Measurements from ENCODE around the gene CHRNG.

Gene CHRNG

DNA sequence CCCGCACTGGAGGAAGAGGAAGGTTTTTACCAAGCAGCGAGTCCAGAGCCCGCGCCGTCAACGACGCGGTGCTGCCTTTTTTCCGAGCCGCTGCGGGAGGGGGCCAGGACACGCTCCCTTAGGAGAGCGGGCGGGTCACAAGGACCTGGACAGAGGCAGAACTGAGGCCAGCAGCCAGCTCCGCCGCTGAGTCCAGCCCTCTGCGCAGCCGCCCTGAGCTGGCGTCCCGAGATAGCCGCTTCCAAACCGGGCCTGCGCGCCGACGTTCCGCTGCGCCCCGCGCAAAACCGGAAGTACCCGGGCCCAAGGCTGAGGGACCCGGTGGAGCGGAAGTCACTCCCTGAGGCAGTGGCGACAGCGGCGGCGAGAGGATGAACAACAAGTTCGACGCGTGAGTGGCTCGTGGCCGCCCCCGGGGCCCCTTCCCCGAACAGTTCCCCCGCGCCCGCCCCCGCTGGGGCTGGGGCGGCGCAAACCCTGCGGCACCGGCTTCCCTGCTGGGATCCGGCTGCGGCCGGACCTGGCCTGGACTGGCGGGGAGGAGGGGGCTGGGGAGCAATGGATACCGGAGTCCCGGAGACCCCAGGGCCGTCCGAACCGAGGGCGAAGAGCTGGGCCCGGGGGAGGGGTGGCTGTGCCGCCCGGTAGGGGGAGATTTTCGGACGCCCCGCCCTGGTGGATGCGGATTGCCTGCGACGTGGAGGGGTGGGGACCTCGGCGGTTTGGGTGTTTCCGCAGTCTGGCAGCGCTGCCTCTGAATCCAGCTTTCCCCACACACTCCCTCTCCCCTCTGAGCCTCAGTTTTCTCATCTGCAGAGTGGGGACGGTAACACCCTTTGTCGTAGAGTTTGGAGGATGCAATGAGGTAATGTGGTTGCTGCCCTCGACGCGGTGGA, 11.1 kb downstream of the CHRNG start, which contains the start of the genes EIF4E2 and TIGD1:
Gene EIF4E2, plus strand, starts transcription at position 336 of the 896 bp plus-strand sequence. Its CDS starts 36 bp downstream, at position 372.
Gene TIGD1, minus strand, starts transcription at position 204 of the 896 bp plus-strand sequence. CDS start 675 bp downstream, outside the sequence.
- H2BK120ac ChIP-seq (ENCODE audit: low read depth, low read length) = peak within 1 kb of the TSS; percentile 96
- H3K27me3 ChIP-seq (ENCODE audit: control insufficient read depth in 1 of 2, insufficient read depth in 1 of 2, low read length in 2 of 2) = no peaks in the 10 kb centered on the region
- H3K18ac ChIP-seq (ENCODE audit: low read depth in 1 of 2, low read length in 2 of 2) = peak within 1 kb of the TSS; percentile 93 to 97
- no peak within 1 kb of the TSS for H2AK5ac ChIP-seq (ENCODE audit: low read length, severe bottlenecking)
- peak within 1 kb of the TSS; percentile 88 for H2BK15ac ChIP-seq (ENCODE audit: low read depth, poor library complexity, severe bottlenecking)
- H4K91ac ChIP-seq (ENCODE audit: low read length) = peak within 1 kb of the TSS; percentile 91
- peak within 1 kb of the TSS; percentile 89 for H4K8ac ChIP-seq (ENCODE audit: low read length)
- peak within 1 kb of the TSS; percentile 99 for H3K9ac ChIP-seq (ENCODE audit: low read length)
- peaks cover 3% of the 10 kb centered on the region for H3K9me3 ChIP-seq (ENCODE audit: control insufficient read depth, low read length)
- H3K4me3 ChIP-seq (ENCODE audit: insufficient read depth in 1 of 2, low read depth in 1 of 2, low read length in 2 of 2) = peak within 1 kb of the TSS; percentile 88 to 98
- peaks cover 13 to 44% of the 10 kb centered on the region in 2 experiments for H3K36me3 ChIP-seq (ENCODE audit: control insufficient read depth in 1 of 2, insufficient read depth in 2 of 2, low read depth in 1 of 2, low read length in 2 of 2)
- peak within 1 kb of the TSS; percentile 80 to 89 for H3K4ac ChIP-seq (ENCODE audit: low read depth in 1 of 2, low read length in 2 of 2)
- peak within 1 kb of the TSS; percentile 83 for H2AFZ ChIP-seq (ENCODE audit: low read depth, low read length)
- no peak within 1 kb of the TSS for H2BK12ac ChIP-seq (ENCODE audit: low read length in 2 of 2)
- WGBS = 0% methylated on average over 53 of the region's 81 CpGs
- H3K4me1 ChIP-seq (ENCODE audit: control insufficient read depth, insufficient read depth, low read depth, low read length) = peaks cover 4% of the 10 kb centered on the region
- peak within 1 kb of the TSS in 1 of 2 experiments; percentile 79 for H3K23ac ChIP-seq (ENCODE audit: low read length in 2 of 2)
- H3K4me2 ChIP-seq (ENCODE audit: low read length, poor library complexity, severe bottlenecking) = peak within 1 kb of the TSS; percentile 67
- H2BK5ac ChIP-seq (ENCODE audit: low read depth, low read length, poor library complexity, severe bottlenecking) = peak within 1 kb of the TSS; percentile 90
- DNase-seq = peak; percentile 96
- peaks cover 25% of the 10 kb centered on the region for H3K79me1 ChIP-seq (replicated peaks; ENCODE audit: low read length, poor library complexity, severe bottlenecking)
- H3K27ac ChIP-seq (ENCODE audit: low read length, poor library complexity, severe bottlenecking) = peak within 1 kb of the TSS; percentile 86
- H3K14ac ChIP-seq (ENCODE audit: low read length in 2 of 2) = peak within 1 kb of the TSS in 1 of 2 experiments; percentile 92

DNA sequence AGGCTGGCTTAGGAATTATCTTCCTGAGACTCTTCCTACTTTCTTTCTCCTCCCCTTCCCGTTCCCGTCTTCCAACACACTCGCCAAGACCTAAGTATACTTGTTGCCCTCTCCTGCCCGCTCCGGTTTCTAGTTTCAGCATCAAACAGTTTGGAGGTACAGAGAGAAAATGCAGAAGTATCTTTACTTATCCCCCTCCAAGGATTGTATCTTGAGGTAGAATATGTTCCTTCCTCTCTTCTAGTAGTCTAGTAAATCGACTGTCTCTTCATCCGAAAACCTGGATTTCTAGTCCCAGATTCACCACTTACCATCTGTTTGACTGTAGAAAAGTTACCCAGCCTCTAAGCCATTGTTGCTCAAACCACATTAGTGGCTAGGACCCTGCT, 11.8 kb downstream of the CHRNG start:
- Histone ChIP-seq H3K4me1 (ENCODE audit: control insufficient read depth, insufficient read depth, low read depth, low read length) (peaks cover 4% of the 10 kb centered on the region), H3K79me1 (replicated peaks; ENCODE audit: low read length, poor library complexity, severe bottlenecking) (peaks cover 21% of the 10 kb centered on the region), H2AK5ac (ENCODE audit: low read length, severe bottlenecking) (no peak overlapping the region), H3K4me2 (ENCODE audit: low read length, poor library complexity, severe bottlenecking) (peak overlapping the region; percentile 67), H2BK12ac (ENCODE audit: low read length in 2 of 2) (no peak overlapping the region), H3K27me3 (ENCODE audit: control insufficient read depth in 1 of 2, insufficient read depth in 1 of 2, low read length in 2 of 2) (no peaks in the 10 kb centered on the region), H3K14ac (ENCODE audit: low read length in 2 of 2) (peak overlapping the region in 1 of 2 experiments; percentile 92), H3K4me3 (ENCODE audit: insufficient read depth in 1 of 2, low read depth in 1 of 2, low read length in 2 of 2) (peak overlapping the region; percentile 88 to 98), H2BK5ac (ENCODE audit: low read depth, low read length, poor library complexity, severe bottlenecking) (no peak overlapping the region), H4K91ac (ENCODE audit: low read length) (no peak overlapping the region), H2AFZ (ENCODE audit: low read depth, low read length) (peak overlapping the region; percentile 36), H4K8ac (ENCODE audit: low read length) (peak overlapping the region; percentile 89), H2BK15ac (ENCODE audit: low read depth, poor library complexity, severe bottlenecking) (no peak overlapping the region), H3K9me3 (ENCODE audit: control insufficient read depth, low read length) (peaks cover 3% of the 10 kb centered on the region), H3K23ac (ENCODE audit: low read length in 2 of 2) (no peak overlapping the region), H3K9ac (ENCODE audit: low read length) (peak overlapping the region; percentile 99), H2BK120ac (ENCODE audit: low read depth, low read length) (no peak overlapping the region), H3K4ac (ENCODE audit: low read depth in 1 of 2, low read length in 2 of 2) (peak overlapping the region; percentile 80 to 81), H3K18ac (ENCODE audit: low read depth in 1 of 2, low read length in 2 of 2) (peak overlapping the region in 1 of 2 experiments; percentile 89), H3K27ac (ENCODE audit: low read length, poor library complexity, severe bottlenecking) (peak overlapping the region; percentile 60), H3K36me3 (ENCODE audit: control insufficient read depth in 1 of 2, insufficient read depth in 2 of 2, low read depth in 1 of 2, low read length in 2 of 2) (peaks cover 9 to 50% of the 10 kb centered on the region in 2 experiments)
- DNase-seq = no peak
- WGBS = 46% methylated on average over 2 of the region's 7 CpGs

DNA sequence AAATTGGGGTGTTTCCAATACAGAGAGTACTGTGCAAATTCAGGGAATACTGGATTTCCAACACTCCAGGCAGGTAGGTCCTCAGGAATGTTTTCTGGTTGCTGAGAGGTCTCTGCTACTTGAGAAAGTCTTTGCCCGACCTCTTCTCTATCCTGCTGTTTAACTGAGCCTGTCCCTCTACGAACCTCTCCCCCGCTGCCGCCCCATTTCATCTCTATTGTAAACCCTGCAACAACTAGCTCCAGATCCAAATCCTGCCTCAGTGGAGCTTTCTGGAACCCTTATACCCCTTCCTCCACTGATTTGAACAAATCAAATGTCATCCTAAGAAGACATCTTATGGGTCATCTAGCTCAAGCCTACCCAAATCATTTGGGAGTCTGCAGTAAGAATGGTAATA, 12.3 kb downstream of the CHRNG start:
- H3K4ac ChIP-seq (ENCODE audit: low read depth in 1 of 2, low read length in 2 of 2) = no peak overlapping the region
- no peak overlapping the region for H3K27ac ChIP-seq (ENCODE audit: low read length, poor library complexity, severe bottlenecking)
- no peak overlapping the region for H4K91ac ChIP-seq (ENCODE audit: low read length)
- H3K23ac ChIP-seq (ENCODE audit: low read length in 2 of 2) = no peak overlapping the region
- no peak overlapping the region for H2AK5ac ChIP-seq (ENCODE audit: low read length, severe bottlenecking)
- no peak overlapping the region for H3K18ac ChIP-seq (ENCODE audit: low read depth in 1 of 2, low read length in 2 of 2)
- H4K8ac ChIP-seq (ENCODE audit: low read length) = no peak overlapping the region
- H2BK120ac ChIP-seq (ENCODE audit: low read depth, low read length) = no peak overlapping the region
- no peaks in the 10 kb centered on the region for H3K27me3 ChIP-seq (ENCODE audit: control insufficient read depth in 1 of 2, insufficient read depth in 1 of 2, low read length in 2 of 2)
- H3K4me2 ChIP-seq (ENCODE audit: low read length, poor library complexity, severe bottlenecking) = peak overlapping the region; percentile 67
- peaks cover 4% of the 10 kb centered on the region for H3K4me1 ChIP-seq (ENCODE audit: control insufficient read depth, insufficient read depth, low read depth, low read length)
- DNase-seq = no peak
- 96% methylated on average over 4 of the region's 4 CpGs for whole genome bisulfite sequencing
- no peak overlapping the region for H2AFZ ChIP-seq (ENCODE audit: low read depth, low read length)
- H3K9ac ChIP-seq (ENCODE audit: low read length) = peak overlapping the region; percentile 99
- peak overlapping the region in 1 of 2 experiments; percentile 98 for H3K4me3 ChIP-seq (ENCODE audit: insufficient read depth in 1 of 2, low read depth in 1 of 2, low read length in 2 of 2)
- H3K79me1 ChIP-seq (replicated peaks; ENCODE audit: low read length, poor library complexity, severe bottlenecking) = peaks cover 17% of the 10 kb centered on the region
- H2BK15ac ChIP-seq (ENCODE audit: low read depth, poor library complexity, severe bottlenecking) = no peak overlapping the region
- H3K36me3 ChIP-seq (ENCODE audit: control insufficient read depth in 1 of 2, insufficient read depth in 2 of 2, low read depth in 1 of 2, low read length in 2 of 2) = peaks cover 10 to 51% of the 10 kb centered on the region in 2 experiments
- no peak overlapping the region for H2BK12ac ChIP-seq (ENCODE audit: low read length in 2 of 2)
- H2BK5ac ChIP-seq (ENCODE audit: low read depth, low read length, poor library complexity, severe bottlenecking) = no peak overlapping the region
- no peak overlapping the region for H3K14ac ChIP-seq (ENCODE audit: low read length in 2 of 2)
- peaks cover 3% of the 10 kb centered on the region for H3K9me3 ChIP-seq (ENCODE audit: control insufficient read depth, low read length)

DNA sequence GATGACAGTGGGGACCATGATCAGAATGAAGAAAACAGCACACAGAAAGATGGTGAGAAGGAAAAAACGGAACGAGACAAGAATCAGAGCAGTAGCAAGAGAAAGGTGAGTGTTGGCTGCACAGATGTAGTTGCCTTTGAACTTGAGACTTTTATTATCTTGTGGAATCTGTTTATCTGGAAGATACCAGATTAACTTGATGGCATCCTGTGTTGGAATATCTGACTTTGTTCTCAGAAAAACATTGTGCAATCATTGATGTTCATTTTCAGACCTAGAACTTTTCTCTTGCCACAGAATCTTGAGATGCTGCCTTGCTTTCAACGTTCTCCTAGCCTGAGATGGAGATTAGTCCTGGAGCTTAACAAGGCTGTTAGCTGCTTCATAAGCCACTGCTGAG, 16.9 kb downstream of the CHRNG start:
- Histone ChIP-seq H2BK15ac (ENCODE audit: low read depth, poor library complexity, severe bottlenecking) (no peak overlapping the region), H3K4me2 (ENCODE audit: low read length, poor library complexity, severe bottlenecking) (no peak overlapping the region), H3K4me1 (ENCODE audit: control insufficient read depth, insufficient read depth, low read depth, low read length) (peaks cover 4% of the 10 kb centered on the region), H3K9me3 (ENCODE audit: control insufficient read depth, low read length) (no peaks in the 10 kb centered on the region), H3K4ac (ENCODE audit: low read depth in 1 of 2, low read length in 2 of 2) (no peak overlapping the region), H3K9ac (ENCODE audit: low read length) (no peak overlapping the region), H3K79me1 (replicated peaks; ENCODE audit: low read length, poor library complexity, severe bottlenecking) (peaks cover 16% of the 10 kb centered on the region), H3K4me3 (ENCODE audit: insufficient read depth in 1 of 2, low read depth in 1 of 2, low read length in 2 of 2) (no peak overlapping the region), H3K23ac (ENCODE audit: low read length in 2 of 2) (no peak overlapping the region), H2BK5ac (ENCODE audit: low read depth, low read length, poor library complexity, severe bottlenecking) (no peak overlapping the region), H2AK5ac (ENCODE audit: low read length, severe bottlenecking) (no peak overlapping the region), H4K8ac (ENCODE audit: low read length) (no peak overlapping the region), H3K36me3 (ENCODE audit: control insufficient read depth in 1 of 2, insufficient read depth in 2 of 2, low read depth in 1 of 2, low read length in 2 of 2) (peaks cover 14 to 84% of the 10 kb centered on the region in 2 experiments), H2BK12ac (ENCODE audit: low read length in 2 of 2) (no peak overlapping the region), H2AFZ (ENCODE audit: low read depth, low read length) (no peak overlapping the region), H3K27me3 (ENCODE audit: control insufficient read depth in 1 of 2, insufficient read depth in 1 of 2, low read length in 2 of 2) (no peaks in the 10 kb centered on the region), H3K18ac (ENCODE audit: low read depth in 1 of 2, low read length in 2 of 2) (no peak overlapping the region), H3K27ac (ENCODE audit: low read length, poor library complexity, severe bottlenecking) (no peak overlapping the region), H3K14ac (ENCODE audit: low read length in 2 of 2) (no peak overlapping the region), H2BK120ac (ENCODE audit: low read depth, low read length) (no peak overlapping the region), H4K91ac (ENCODE audit: low read length) (no peak overlapping the region)
- DNase-seq = no peak
- 98% methylated on average over 3 of the region's 3 CpGs for WGBS

Measured in mesenchymal stem cell (in vitro differentiated cells and primary cell).